MG63 (cell line): Measurements from ENCODE around the gene LPIN3. TPM values are rescaled to one million over a fixed set of nuclear protein-coding genes. Genes with fewer than 3 reads are reported as not detected.

Source experiments
- total RNA-seq: library from RNA; depleted of rRNA; stranded (reverse); fragments of >200 nt; shearing (Covaris generic); gene quantifications from 2 replicates; pipeline ENCODE4 v1.2.3, GENCODE V29; 2014; ENCODE audit warnings: low replicate concordance; rRNA removed

Gene LPIN3
- total RNA-seq, 1 experiment from 2014 or later, result 8.6 TPM

Other genes with a start within 250 kb of the LPIN3 start
- 35.8 and 99.5 TPM in 2 replicates for gene PLCG1, start 203.3 kb upstream of the LPIN3 start, total RNA-seq
- 4.9 and 5.3 TPM in 2 replicates for gene ZHX3, start 23.1 kb upstream of the LPIN3 start, total RNA-seq
- 0.76 TPM in 1 of 2 replicates, not detected in the other for gene EMILIN3, start 26.0 kb downstream of the LPIN3 start, total RNA-seq